SK-N-SH treated with all-trans-retinoic acid at 6 μM for 48 hours (cell line): ENCODE results near the gene G6PC1.

ENCODE experiments used
- ATAC-seq: fragments of 200-7000 bp; cut with Tn5 transposase; 3 replicates; pipeline ENCODE4 v1.9.1; 2020; ENCODE audit warnings: mild to moderate bottlenecking, moderate library complexity
- BACH2 ChIP-seq: fragments of 250-450 bp; sonication (Bioruptor Pico); IDR thresholded peaks from 2 replicates; pipeline ENCODE4 v1.9.0; 2021; ENCODE audit warnings: mild to moderate bottlenecking, borderline replicate concordance
- CSDC2 ChIP-seq: fragments of 250-450 bp; sonication (Bioruptor Pico); IDR thresholded peaks from 2 replicates; pipeline ENCODE4 v1.5.0; 2020; ENCODE audit warnings: mild to moderate bottlenecking, moderate library complexity
- ESRRG ChIP-seq: fragments of 250-450 bp; sonication (Bioruptor Pico); IDR thresholded peaks from 2 replicates; pipeline ENCODE4 v1.6.1; 2021; ENCODE audit warnings: mild to moderate bottlenecking
- GLIS3 ChIP-seq: fragments of 250-450 bp; sonication (Bioruptor Pico); IDR thresholded peaks from 2 replicates; pipeline ENCODE4 v1.5.0; 2020; ENCODE audit warnings: mild to moderate bottlenecking, moderate library complexity
- ISL1 ChIP-seq: fragments of 250-450 bp; sonication (Bioruptor Pico); IDR thresholded peaks from 2 replicates; pipeline ENCODE4 v2.1.2; 2022; ENCODE audit warnings: mild to moderate bottlenecking, moderate library complexity
- OSR1 ChIP-seq: fragments of 250-450 bp; sonication (Bioruptor Pico); IDR thresholded peaks from 2 replicates; pipeline ENCODE4 v1.8.0; 2022; ENCODE audit warnings: moderate library complexity, mild to moderate bottlenecking, inconsistent platforms
- PPARA ChIP-seq: fragments of 250-450 bp; sonication (Bioruptor Pico); IDR thresholded peaks from 2 replicates; pipeline ENCODE4 v1.5.0; 2020; ENCODE audit warnings: mild to moderate bottlenecking, borderline replicate concordance
- SNAI2 ChIP-seq: fragments of 250-450 bp; sonication (Bioruptor Pico); IDR thresholded peaks from 2 replicates; pipeline ENCODE4 v1.5.0; 2020; ENCODE audit warnings: mild to moderate bottlenecking, moderate library complexity
- TCF4 ChIP-seq: fragments of 250-450 bp; sonication (Bioruptor Pico); IDR thresholded peaks from 2 replicates; pipeline ENCODE4 v1.8.0; 2021; ENCODE audit warnings: mild to moderate bottlenecking, moderate library complexity, borderline replicate concordance
- TOX ChIP-seq: fragments of 250-450 bp; sonication (Bioruptor Pico); IDR thresholded peaks from 2 replicates; pipeline ENCODE4 v1.8.0; 2021; ENCODE audit warnings: mild to moderate bottlenecking, moderate library complexity, borderline replicate concordance
- ZC3H10 ChIP-seq: fragments of 250-450 bp; sonication (Bioruptor Pico); IDR thresholded peaks from 2 replicates; pipeline ENCODE4 v1.5.1; 2021; ENCODE audit warnings: mild to moderate bottlenecking, moderate library complexity
- ZFP3 ChIP-seq: fragments of 250-450 bp; sonication (Bioruptor Pico); IDR thresholded peaks from 2 replicates; pipeline ENCODE4 v1.5.0; 2020; ENCODE audit warnings: mild to moderate bottlenecking, moderate library complexity
- ZFP30 ChIP-seq: fragments of 450-650 bp; formaldehyde crosslinking; IDR thresholded peaks from 2 replicates; pipeline ENCODE4 v1.5.0; 2022; ENCODE audit warnings: mild to moderate bottlenecking, moderate library complexity
- ZNF70 ChIP-seq: fragments of 450-650 bp; formaldehyde crosslinking; IDR thresholded peaks from 2 replicates; pipeline ENCODE4 v1.5.0; 2020; ENCODE audit warnings: mild to moderate bottlenecking, moderate library complexity
- ZNF8 ChIP-seq: fragments of 450-650 bp; formaldehyde crosslinking; IDR thresholded peaks from 2 replicates; pipeline ENCODE4 v1.5.0; 2020; ENCODE audit warnings: mild to moderate bottlenecking, moderate library complexity
- TF ChIP-seq, protein P1 (sequence below): fragments of 250-450 bp; sonication (Bioruptor Pico); IDR thresholded peaks from 2 replicates; pipeline ENCODE4 v1.8.0; 2021; ENCODE audit warnings: low read depth, mild to moderate bottlenecking, moderate library complexity, borderline replicate concordance
- TF ChIP-seq, protein P2 (sequence below): fragments of 250-450 bp; sonication (Bioruptor Pico); IDR thresholded peaks from 2 replicates; pipeline ENCODE4 v1.5.0; 2020; ENCODE audit warnings: mild to moderate bottlenecking, moderate library complexity
- TF ChIP-seq, protein P3 (sequence below): fragments of 250-450 bp; sonication (Bioruptor Pico); IDR thresholded peaks from 2 replicates; pipeline ENCODE4 v1.5.1; 2021; ENCODE audit warnings: mild to moderate bottlenecking, moderate library complexity
- TF ChIP-seq, protein P4 (sequence below): fragments of 250-450 bp; sonication (Bioruptor Pico); IDR thresholded peaks from 2 replicates; pipeline ENCODE4 v1.5.1; 2020; ENCODE audit warnings: low read depth, mild to moderate bottlenecking, moderate library complexity

The G6PC1 gene

DNA sequence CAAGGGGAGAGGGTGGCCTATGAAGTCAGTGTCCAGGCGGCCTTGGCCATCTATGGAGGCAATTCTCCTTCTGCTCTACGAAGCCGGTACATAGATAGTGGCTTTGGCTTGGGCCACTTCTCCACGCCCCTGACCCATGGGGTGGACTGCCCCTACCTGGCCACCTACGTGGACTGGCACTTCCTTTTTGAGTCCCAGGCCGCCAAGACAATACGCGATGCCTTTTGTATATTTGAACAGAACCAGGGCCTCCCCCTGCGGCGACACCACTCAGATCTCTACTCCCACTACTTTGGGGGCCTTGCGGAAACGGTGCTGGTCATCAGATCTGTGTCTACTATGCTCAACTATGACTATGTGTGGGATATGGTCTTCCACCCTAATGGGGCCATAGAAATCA is 32.3 kb upstream of the G6PC1 start:
- no peak for ATAC-seq
- TF ChIP-seq, protein P1, sequence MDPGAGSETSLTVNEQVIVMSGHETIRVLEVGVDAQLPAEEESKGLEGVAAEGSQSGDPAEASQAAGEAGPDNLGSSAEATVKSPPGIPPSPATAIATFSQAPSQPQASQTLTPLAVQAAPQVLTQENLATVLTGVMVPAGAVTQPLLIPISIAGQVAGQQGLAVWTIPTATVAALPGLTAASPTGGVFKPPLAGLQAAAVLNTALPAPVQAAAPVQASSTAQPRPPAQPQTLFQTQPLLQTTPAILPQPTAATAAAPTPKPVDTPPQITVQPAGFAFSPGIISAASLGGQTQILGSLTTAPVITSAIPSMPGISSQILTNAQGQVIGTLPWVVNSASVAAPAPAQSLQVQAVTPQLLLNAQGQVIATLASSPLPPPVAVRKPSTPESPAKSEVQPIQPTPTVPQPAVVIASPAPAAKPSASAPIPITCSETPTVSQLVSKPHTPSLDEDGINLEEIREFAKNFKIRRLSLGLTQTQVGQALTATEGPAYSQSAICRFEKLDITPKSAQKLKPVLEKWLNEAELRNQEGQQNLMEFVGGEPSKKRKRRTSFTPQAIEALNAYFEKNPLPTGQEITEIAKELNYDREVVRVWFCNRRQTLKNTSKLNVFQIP (CRISPR knock-in tag): no peak
- no peak for TF ChIP-seq TCF4 (CRISPR knock-in tag)
- no peak for TF ChIP-seq ZFP3
- TF ChIP-seq CSDC2 (CRISPR knock-in tag): no peak
- TF ChIP-seq, protein P2, sequence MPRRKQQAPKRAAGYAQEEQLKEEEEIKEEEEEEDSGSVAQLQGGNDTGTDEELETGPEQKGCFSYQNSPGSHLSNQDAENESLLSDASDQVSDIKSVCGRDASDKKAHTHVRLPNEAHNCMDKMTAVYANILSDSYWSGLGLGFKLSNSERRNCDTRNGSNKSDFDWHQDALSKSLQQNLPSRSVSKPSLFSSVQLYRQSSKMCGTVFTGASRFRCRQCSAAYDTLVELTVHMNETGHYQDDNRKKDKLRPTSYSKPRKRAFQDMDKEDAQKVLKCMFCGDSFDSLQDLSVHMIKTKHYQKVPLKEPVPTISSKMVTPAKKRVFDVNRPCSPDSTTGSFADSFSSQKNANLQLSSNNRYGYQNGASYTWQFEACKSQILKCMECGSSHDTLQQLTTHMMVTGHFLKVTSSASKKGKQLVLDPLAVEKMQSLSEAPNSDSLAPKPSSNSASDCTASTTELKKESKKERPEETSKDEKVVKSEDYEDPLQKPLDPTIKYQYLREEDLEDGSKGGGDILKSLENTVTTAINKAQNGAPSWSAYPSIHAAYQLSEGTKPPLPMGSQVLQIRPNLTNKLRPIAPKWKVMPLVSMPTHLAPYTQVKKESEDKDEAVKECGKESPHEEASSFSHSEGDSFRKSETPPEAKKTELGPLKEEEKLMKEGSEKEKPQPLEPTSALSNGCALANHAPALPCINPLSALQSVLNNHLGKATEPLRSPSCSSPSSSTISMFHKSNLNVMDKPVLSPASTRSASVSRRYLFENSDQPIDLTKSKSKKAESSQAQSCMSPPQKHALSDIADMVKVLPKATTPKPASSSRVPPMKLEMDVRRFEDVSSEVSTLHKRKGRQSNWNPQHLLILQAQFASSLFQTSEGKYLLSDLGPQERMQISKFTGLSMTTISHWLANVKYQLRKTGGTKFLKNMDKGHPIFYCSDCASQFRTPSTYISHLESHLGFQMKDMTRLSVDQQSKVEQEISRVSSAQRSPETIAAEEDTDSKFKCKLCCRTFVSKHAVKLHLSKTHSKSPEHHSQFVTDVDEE (CRISPR knock-in tag): no peak
- TF ChIP-seq ZFP30 (CRISPR knock-in tag): no peak
- TF ChIP-seq ISL1 (CRISPR knock-in tag): no peak

DNA sequence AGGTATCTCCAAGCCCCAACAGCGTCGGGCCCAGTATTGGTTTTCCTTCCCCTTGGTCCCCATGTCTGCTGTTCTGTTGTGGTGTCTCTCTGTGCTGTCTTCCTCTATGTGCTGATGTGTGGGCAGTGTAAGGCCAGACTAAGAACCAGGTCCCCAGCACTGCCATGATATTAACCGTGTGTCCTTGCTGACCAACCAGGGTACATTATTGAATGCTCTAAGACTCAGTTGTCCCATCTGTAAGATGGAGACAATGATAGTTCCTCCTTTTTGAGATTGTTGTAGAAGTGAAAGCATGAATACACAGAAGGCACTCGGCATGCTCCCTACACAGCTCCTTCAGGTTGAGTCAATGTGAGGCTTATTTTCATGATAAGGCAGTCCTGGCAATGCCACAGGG is 29.0 kb upstream of the G6PC1 start:
- no peak for ATAC-seq
- TF ChIP-seq, protein P2 (CRISPR knock-in tag): no peak
- TF ChIP-seq, protein P1 (CRISPR knock-in tag): no peak
- TF ChIP-seq ISL1 (CRISPR knock-in tag) (no peak), ZC3H10 (CRISPR knock-in tag) (no peak), SNAI2 (CRISPR knock-in tag) (no peak), TOX (CRISPR knock-in tag) (no peak), BACH2 (CRISPR knock-in tag) (no peak), OSR1 (CRISPR knock-in tag) (no peak), GLIS3 (CRISPR knock-in tag) (no peak), ZFP30 (CRISPR knock-in tag) (no peak), CSDC2 (CRISPR knock-in tag) (no peak), ZFP3 (no peak), ZNF70 (no peak)
- TF ChIP-seq, protein P3, sequence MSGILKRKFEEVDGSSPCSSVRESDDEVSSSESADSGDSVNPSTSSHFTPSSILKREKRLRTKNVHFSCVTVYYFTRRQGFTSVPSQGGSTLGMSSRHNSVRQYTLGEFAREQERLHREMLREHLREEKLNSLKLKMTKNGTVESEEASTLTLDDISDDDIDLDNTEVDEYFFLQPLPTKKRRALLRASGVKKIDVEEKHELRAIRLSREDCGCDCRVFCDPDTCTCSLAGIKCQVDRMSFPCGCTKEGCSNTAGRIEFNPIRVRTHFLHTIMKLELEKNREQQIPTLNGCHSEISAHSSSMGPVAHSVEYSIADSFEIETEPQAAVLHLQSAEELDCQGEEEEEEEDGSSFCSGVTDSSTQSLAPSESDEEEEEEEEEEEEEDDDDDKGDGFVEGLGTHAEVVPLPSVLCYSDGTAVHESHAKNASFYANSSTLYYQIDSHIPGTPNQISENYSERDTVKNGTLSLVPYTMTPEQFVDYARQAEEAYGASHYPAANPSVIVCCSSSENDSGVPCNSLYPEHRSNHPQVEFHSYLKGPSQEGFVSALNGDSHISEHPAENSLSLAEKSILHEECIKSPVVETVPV: no peak
- TF ChIP-seq, protein P4, sequence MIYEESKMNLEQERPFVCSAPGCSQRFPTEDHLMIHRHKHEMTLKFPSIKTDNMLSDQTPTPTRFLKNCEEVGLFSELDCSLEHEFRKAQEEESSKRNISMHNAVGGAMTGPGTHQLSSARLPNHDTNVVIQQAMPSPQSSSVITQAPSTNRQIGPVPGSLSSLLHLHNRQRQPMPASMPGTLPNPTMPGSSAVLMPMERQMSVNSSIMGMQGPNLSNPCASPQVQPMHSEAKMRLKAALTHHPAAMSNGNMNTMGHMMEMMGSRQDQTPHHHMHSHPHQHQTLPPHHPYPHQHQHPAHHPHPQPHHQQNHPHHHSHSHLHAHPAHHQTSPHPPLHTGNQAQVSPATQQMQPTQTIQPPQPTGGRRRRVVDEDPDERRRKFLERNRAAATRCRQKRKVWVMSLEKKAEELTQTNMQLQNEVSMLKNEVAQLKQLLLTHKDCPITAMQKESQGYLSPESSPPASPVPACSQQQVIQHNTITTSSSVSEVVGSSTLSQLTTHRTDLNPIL (CRISPR knock-in tag): no peak

DNA sequence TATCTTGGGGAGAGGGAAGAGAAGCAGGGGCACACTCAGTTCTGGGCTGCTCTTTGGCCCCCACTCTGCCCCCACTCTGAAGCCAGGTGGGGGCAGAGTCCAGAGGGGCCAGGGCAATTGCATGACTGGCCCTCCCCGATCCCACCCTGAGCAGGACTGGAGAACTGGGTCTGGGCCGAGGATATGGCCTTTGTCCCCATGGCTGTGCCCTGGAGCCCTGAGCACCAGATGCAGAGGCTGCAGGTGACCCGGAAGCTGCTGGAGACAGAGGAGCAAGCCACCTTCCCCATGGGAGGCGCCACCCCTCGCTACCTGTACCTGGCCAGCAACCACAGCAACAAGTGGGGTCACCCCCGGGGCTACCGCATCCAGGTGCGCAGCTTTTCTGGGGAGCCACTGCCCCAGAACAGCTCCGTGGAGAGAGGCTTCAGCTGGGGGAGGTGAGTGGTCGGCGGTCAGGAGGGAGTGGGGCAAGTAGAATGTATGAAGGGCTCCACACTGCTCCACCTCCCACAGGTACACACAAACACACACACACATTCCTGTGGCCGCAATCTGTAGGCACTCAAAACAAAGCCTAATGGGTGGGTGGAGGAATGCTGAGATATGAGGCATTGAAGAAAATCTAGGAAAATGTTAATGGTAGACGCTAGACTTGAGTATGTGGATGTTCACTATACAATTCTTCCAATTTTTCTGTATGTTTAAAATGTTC is 28.2 kb upstream of the G6PC1 start:
- no peak for ATAC-seq
- TF ChIP-seq TOX (CRISPR knock-in tag): no peak
- no peak for TF ChIP-seq SNAI2 (CRISPR knock-in tag)
- no peak for TF ChIP-seq ZNF8 (CRISPR knock-in tag)
- TF ChIP-seq CSDC2 (CRISPR knock-in tag): no peak
- TF ChIP-seq PPARA (CRISPR knock-in tag): no peak
- no peak for TF ChIP-seq ZFP3
- no peak for TF ChIP-seq OSR1 (CRISPR knock-in tag)
- no peak for TF ChIP-seq GLIS3 (CRISPR knock-in tag)
- no peak for TF ChIP-seq ZC3H10 (CRISPR knock-in tag)
- no peak for TF ChIP-seq ESRRG (CRISPR knock-in tag)
- no peak for TF ChIP-seq ZFP30 (CRISPR knock-in tag)
- TF ChIP-seq, protein P3: no peak
- TF ChIP-seq, protein P1 (CRISPR knock-in tag): no peak
- TF ChIP-seq ZNF70: no peak
